GDM1 (cell line): ENCODE results near the gene RAVER2.
"Not testable (repeated sequence)": the region's sequence is repeated elsewhere in the genome, so short reads cannot be mapped to it uniquely, and the experiment has no call there.

Experiments
- DNase-seq: peaks from one replicate; lab custom pipeline; 2025; lab: John Stamatoyannopoulos, UW

Gene RAVER2

GRCh38 chr1:64748706-64749105 is 3.8 kb downstream of the RAVER2 start:
- no peak for DNase-seq

GRCh38 chr1:64750092-64750491 is 5.2 kb downstream of the RAVER2 start:
- DNase-seq = no peak

DNA sequence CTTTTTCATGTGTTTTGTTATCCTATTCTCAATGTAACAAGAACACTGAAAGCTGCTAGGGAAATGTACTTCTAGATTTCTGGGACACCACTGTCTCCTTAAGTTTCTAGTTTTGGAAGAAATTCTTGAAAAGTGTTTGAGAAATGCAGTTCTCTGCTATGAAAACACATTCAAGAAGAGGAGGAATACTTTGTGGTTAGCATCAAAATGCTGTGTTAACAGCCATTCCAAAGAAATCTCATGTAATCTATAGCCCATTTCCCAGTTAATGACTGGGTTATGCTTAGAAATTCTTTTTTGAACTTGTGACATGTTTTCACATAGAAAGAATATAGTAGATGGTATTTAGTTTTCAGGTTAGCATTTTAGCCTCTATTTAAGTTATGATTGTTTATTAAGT is 6.0 kb downstream of the RAVER2 start:
- no peak for DNase-seq

GRCh38 chr1:64754173-64754572 is 9.3 kb downstream of the RAVER2 start:
- DNase-seq = no peak

DNA sequence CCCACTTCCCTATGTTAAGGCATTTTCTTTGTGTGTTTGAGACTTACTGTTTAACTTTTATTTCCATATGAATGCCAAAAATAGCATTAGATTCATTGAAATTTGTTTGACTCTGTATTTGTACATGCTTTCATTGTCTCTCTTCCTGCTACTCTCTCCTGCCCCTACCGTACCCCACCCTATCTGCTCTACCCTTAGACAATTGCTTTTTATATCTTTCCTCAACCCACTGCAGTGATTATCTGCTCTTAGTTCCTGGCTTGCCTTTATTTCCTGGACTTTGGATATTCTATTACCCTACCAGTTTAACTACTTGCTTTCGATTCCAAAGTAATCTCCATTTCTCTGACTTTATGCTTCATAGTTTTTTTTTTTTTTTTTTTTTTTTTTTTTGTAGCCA is 10.5 kb downstream of the RAVER2 start:
- DNase-seq = no peak

- no peak for DNase-seq
Measured at GRCh38 chr1:64756770-64757169, 11.9 kb downstream of the RAVER2 start.

DNA sequence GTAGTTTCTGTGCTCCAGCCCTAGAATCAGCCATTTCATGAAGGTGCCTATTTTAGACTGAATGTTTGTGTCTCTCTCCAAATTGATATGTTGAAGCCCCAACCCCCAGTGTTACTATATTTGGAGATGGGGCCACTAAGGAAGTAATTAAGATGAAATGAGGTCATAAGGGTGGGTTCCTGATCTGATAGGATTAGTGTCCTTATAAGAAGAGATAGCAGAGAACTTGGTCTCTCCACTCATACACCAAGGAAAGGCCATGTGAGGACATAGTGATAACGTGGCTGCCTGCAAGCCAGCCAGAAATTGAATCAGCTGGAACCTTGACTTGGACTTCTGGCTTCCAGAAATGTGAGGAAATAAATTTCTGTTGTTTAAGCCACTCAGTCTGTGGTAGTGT is 12.3 kb downstream of the RAVER2 start:
- no peak for DNase-seq

DNA sequence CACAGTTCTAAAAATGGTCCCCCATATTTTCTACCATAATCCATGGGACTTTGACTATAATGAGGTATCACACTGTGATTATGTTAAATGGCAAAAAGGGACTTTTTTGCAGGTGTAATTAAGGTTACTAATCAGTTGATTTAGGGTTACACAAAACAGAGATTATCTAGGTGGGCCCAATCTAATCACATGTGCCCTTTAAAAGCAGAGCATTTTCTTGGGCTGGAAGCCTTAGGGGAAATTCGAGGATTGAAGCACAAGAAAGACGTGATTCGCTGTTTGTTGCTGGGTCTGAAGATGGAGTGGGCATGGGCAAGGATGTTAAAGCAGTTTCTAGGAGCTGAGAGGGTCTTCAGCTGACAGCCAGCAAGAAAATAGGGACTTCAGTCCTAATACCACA is 13.4 kb downstream of the RAVER2 start:
- no peak for DNase-seq

DNA sequence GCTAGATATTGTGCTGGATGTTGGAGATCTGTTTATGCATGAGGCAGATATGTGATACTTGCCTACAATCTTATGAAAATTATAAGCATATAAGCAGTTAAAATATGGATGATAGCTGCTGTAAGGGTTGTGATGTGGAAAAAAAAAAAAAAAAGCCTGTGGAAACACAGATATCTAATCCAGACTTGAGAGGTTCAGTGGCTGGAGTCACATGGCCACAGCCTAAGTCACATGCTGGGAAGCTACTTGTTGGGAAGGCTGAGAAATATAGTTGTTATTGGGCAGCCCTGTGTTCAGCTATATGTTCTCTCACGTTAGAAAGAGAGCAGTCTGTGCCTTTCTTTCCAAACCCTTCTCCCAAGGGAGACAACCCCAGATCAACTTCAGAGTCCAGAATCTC is 15.1 kb downstream of the RAVER2 start:
- no peak for DNase-seq

DNA sequence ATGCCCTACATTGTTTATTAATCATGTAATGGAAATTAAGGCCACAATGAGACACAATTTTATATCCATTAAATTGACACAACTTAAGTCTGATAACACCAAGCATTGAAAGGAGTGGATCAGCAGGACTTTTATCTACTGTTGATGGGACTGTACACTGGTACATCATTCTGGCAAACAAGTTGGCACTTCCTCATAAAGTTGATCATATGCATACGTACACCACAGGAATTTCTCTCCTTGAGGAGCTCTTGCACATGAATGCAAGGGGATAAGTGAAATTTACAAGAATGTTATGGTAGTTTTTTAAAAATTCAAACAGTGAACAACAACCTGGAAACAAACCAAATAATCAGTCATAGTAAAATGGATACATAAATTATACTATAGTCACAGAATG is 20.1 kb downstream of the RAVER2 start:
- DNase-seq = no peak

DNA sequence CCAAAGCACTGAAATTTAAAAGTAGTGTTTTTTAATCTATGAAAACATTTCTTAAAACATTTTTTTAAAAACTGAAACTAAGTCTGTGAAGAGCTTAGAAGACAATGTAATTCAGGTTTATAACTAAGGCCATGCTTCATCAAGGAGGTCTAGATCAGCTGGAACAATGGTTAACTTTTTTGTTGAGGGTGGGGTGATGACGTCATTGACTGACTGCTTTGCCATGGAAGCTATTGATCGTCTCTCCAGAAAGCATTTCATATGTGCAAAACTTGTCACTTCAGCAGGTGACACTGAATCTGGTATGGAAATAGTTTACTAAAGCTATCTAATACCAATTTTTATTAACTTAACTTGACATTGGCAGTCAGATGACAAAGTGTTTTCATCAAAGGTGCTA is 21.0 kb downstream of the RAVER2 start:
- no peak for DNase-seq

DNA sequence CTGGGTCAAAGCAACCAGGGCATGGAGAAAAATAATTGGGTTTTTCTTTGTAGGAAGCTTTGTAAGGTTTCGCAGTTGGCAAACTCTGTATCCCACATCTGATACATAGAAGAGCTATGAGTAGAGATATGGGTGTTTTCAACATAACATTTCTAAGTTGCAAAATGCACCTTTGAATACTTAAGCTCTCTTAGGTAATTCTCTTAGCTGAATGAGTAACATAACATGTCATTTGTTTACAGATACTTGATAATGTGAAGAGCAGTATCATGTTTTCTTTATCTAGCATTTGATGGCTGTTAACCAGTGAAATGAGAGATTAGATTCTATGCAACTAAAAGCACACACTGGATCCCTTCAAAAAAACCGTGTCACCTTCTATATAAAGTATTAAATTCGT is 21.6 kb downstream of the RAVER2 start:
- DNase-seq = no peak

- no peak for DNase-seq
Measured at GRCh38 chr1:64769482-64769881, 24.6 kb downstream of the RAVER2 start.

DNA sequence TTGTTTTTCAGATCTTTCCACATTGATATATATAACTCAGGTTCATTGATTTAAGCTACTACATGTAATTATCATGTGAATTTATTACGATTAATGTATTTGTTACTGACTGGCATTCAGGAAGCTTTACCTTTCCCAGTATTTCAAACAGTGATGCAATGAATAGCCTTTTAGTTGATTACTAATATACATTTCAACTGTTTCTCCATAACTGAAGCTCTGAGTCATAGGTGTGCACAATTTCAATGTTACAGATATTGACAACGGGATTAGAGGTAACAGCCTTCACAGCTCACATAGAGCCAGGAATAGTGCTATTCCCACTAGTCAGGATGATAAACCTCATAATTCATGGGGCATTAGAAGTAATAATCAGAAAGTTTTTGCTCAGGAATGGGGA is 25.1 kb downstream of the RAVER2 start:
- DNase-seq = no peak

- not testable (repeated sequence) for DNase-seq
Measured at GRCh38 chr1:64773306-64773705, 28.4 kb downstream of the RAVER2 start.

- DNase-seq = no peak
Measured at GRCh38 chr1:64775113-64775512, 30.2 kb downstream of the RAVER2 start.

DNA sequence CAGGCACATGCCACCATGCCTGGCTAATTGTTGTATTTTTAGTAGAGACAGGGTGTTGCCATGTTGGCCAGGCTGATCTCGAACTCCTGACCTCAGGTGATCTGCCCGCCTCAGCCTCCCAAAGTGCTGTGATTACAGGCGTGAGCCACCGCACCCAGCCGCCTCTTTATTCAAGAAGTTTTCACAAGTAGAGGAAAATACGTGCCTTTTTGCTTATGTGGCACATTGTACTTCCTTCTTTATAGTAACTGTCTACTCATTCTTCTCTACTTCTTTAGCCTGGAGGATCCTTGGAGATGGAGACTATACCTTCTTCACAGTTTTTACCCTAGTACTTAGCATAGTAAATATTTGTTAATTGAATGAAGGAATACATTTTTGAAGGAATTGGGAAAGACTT is 37.2 kb downstream of the RAVER2 start:
- DNase-seq = not testable (repeated sequence)

GRCh38 chr1:64782848-64783247 is 38.0 kb downstream of the RAVER2 start:
- not testable (repeated sequence) for DNase-seq

GRCh38 chr1:64790832-64791487 is 46.1 kb downstream of the RAVER2 start:
- DNase-seq = no peak

DNA sequence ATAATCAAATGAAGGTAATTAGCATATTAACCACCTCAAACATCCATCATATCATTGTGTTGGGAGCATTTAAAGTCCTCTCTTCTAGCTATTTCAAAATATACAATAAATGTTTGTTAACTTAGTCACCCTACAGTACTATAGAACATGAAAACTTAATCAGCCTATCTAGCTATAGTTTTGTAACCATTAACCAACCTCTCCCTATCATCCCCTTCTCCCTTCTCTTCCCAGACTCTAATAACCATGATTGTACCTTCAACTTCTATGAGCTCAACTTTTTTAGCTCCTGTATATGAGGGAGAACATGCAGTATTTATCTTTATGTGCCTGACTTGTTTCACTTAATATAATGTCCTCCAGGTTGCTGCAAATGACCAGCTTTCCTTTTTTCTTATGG is 54.0 kb downstream of the RAVER2 start:
- no peak for DNase-seq

- no peak for DNase-seq
Measured at GRCh38 chr1:64801851-64802523, 57.1 kb downstream of the RAVER2 start.

DNA sequence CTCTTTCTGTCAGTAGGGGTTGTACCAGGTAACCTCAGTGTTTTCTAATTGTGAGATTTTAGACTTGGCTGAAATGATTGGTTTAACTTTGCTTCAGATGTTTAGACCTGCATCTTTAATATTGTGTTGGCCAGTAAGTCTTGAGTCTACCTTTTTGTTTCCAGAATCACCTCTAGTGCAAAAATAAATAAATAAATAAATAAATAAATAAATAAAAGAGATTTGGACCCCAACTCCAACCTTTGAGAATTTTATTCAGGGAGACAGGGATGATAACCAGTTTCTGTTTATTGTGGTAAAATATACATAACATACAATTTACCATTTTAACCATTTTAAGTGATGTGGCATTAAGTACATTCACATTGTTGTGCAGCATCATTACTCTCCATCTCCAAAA is 64.4 kb downstream of the RAVER2 start:
- no peak for DNase-seq

DNA sequence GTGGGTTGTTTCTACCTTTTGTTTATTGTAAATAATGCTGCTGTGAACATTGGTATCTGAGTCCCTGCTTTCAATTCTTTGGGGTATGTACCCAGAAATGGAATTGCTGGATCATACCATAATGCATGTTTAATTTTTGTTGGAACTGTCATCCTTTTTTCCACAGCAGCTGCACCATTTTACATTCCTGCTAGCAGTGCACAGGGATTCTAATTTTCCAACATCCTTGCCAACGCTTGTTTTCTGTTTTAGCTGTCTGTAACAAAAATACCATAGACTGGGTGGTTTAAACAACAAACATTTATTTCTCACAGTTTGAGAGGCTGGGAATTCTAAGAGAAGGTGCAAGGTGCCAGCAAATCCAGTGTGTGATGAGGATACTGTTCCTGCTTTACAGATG is 65.1 kb downstream of the RAVER2 start:
- no peak for DNase-seq

GRCh38 chr1:64811131-64811530 is 66.3 kb downstream of the RAVER2 start:
- no peak for DNase-seq
